Posterior cingulate gyrus (tissue), 11 donors: ENCODE measurements around the gene STATH.
"Not testable (repeated sequence)": the region's sequence is repeated elsewhere in the genome, so short reads cannot be mapped to it uniquely, and the experiment has no call there.

Source experiments
- DNase-seq, 10 donors: peaks; one replicate each; pipeline versions ENCODE4 v3.0.0 to v3.0.0-alpha.2; 2020 to 2021; ENCODE audit warnings: mixed read lengths in 3 of 10
- intact Hi-C: fragments of 100-400 bp; cut with DNase I; formaldehyde crosslinking; loops from one replicate; pipeline ENCODE4 v1.15.1; 2023

STATH gene

GRCh38 chr4:70050138-70050537 lies 54.4 kb downstream of the STATH start, which contains the start of gene HTN1:
HTN1 (plus strand) TSS chr4:70050438; CDS start chr4:70053077, 2,639 bp downstream.
- DNase-seq, intact Hi-C loops: not testable (repeated sequence)
